Neural progenitor cell (in vitro differentiated cells): ENCODE data around the gene HNRNPH2. TPM values are rescaled to one million over a fixed set of nuclear protein-coding genes. Genes with fewer than 3 reads are reported as not detected.

Experiments
- DNase-seq: peaks from one replicate; pipeline ENCODE4 v3.0.0-alpha.2; 2016; ENCODE audit warnings: low spot score
- H2AFZ ChIP-seq: fragments of 200-600 bp; sonication (generic); replicated peaks from 2 replicates; pipeline ENCODE4 v1.6.1; 2016; ENCODE audit warnings: antibody characterized with exemption
- H3F3A ChIP-seq: fragments of 200-600 bp; sonication (generic); 2 replicates; pipeline ENCODE4 v1.6.1; 2016; ENCODE audit warnings: antibody characterized with exemption, low read depth
- H3K27ac ChIP-seq: fragments of 200-600 bp; sonication (generic); 2 replicates; pipeline ENCODE4 v1.5.1; 2016; ENCODE audit warnings: mild to moderate bottlenecking
- H3K27me3 ChIP-seq: fragments of 200-600 bp; sonication (generic); 2 replicates; pipeline ENCODE4 v1.6.1; 2016; ENCODE audit warnings: mild to moderate bottlenecking, moderate library complexity
- H3K36me3 ChIP-seq: fragments of 200-600 bp; sonication (generic); 2 replicates; pipeline ENCODE4 v1.5.1; 2016
- H3K4me1 ChIP-seq: fragments of 200-600 bp; sonication (generic); 2 replicates; pipeline ENCODE4 v1.6.1; 2016; ENCODE audit warnings: mixed run types
- H3K4me2 ChIP-seq: fragments of 200-600 bp; sonication (generic); 2 replicates; pipeline ENCODE4 v1.6.1; 2016
- H3K4me3 ChIP-seq: fragments of 200-600 bp; sonication (generic); 2 replicates; pipeline ENCODE4 v1.5.1; 2016
- H3K79me2 ChIP-seq: fragments of 200-600 bp; sonication (generic); 2 replicates; pipeline ENCODE4 v1.6.1; 2016; ENCODE audit warnings: low read depth
- H3K9ac ChIP-seq: fragments of 200-600 bp; sonication (generic); 2 replicates; pipeline ENCODE4 v1.6.1; 2016
- H3K9me3 ChIP-seq: fragments of 200-600 bp; sonication (generic); 2 replicates; pipeline ENCODE4 v1.5.1; 2016; ENCODE audit warnings: low read depth
- H4K20me1 ChIP-seq: fragments of 200-600 bp; sonication (generic); 2 replicates; pipeline ENCODE4 v1.6.1; 2016; ENCODE audit warnings: low read depth
- H3K27ac Mint-ChIP-seq: 3 replicates; pipeline ENCODE4 v1.8.0; 2021; ENCODE audit warnings: mixed read lengths
- H3K27me3 Mint-ChIP-seq: 2 replicates; pipeline ENCODE4 v1.8.0; 2022; ENCODE audit warnings: low read depth, mild to moderate bottlenecking, inconsistent platforms, moderate library complexity, mixed read lengths; ENCODE audit not compliant: insufficient read depth
- H3K36me3 Mint-ChIP-seq: 3 replicates; pipeline ENCODE4 v1.8.0; 2021; ENCODE audit warnings: mixed read lengths
- H3K4me1 Mint-ChIP-seq: 3 replicates; pipeline ENCODE4 v1.8.0; 2021; ENCODE audit warnings: mixed read lengths
- H3K4me3 Mint-ChIP-seq: 3 replicates; pipeline ENCODE4 v1.8.0; 2021; ENCODE audit warnings: mild to moderate bottlenecking, moderate library complexity, mixed read lengths
- H3K9me3 Mint-ChIP-seq: 3 replicates; pipeline ENCODE4 v1.8.0; 2020; ENCODE audit warnings: mixed read lengths
- EZH2 ChIP-seq: fragments of 200-600 bp; sonication (generic); IDR thresholded peaks from 2 replicates; pipeline ENCODE4 v1.6.1; 2017; ENCODE audit warnings: antibody characterized with exemption, mild to moderate bottlenecking, moderate library complexity
- EZH2phosphoT487 ChIP-seq: fragments of 200-600 bp; sonication (generic); IDR thresholded peaks from 2 replicates; pipeline ENCODE4 v1.6.1; 2017; ENCODE audit warnings: antibody characterized with exemption
- total RNA-seq: library from RNA; depleted of rRNA; stranded (reverse); fragments of >200 nt; gene quantifications from 2 replicates; pipeline ENCODE4 v1.2.3, GENCODE V29; 2015; ENCODE audit warnings: low replicate concordance
- TF ChIP-seq, protein P1 (sequence below): fragments of 200-600 bp; sonication (generic); IDR thresholded peaks from 2 replicates; pipeline ENCODE4 v1.5.1; 2017; ENCODE audit warnings: antibody characterized with exemption, mild to moderate bottlenecking

The HNRNPH2 gene
- total RNA-seq, 1 donor from 2014 or later, result 93.3 TPM

DNA sequence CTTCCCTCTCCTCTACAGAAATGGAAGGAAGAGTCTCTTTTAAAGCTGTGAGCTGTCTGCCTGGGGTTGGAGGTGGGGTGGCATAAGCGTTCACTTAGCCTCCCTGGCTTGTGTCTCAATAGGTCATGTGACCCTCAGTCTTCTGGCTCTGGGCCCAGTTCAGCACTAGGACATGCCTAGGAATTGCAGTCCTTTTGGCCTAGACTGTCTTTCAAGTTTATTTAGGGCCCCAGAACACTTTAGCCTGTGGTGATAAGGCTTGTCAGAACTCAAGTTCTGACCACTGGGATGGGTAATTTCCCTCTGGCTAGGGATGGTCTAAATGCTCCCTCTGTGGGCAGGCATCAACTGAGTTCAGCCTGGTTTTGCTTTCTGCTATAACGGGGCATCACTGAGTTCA, 42.9 kb downstream of the HNRNPH2 start:
- no peak for TF ChIP-seq EZH2
- no peak for TF ChIP-seq EZH2phosphoT487
- TF ChIP-seq, protein P1, sequence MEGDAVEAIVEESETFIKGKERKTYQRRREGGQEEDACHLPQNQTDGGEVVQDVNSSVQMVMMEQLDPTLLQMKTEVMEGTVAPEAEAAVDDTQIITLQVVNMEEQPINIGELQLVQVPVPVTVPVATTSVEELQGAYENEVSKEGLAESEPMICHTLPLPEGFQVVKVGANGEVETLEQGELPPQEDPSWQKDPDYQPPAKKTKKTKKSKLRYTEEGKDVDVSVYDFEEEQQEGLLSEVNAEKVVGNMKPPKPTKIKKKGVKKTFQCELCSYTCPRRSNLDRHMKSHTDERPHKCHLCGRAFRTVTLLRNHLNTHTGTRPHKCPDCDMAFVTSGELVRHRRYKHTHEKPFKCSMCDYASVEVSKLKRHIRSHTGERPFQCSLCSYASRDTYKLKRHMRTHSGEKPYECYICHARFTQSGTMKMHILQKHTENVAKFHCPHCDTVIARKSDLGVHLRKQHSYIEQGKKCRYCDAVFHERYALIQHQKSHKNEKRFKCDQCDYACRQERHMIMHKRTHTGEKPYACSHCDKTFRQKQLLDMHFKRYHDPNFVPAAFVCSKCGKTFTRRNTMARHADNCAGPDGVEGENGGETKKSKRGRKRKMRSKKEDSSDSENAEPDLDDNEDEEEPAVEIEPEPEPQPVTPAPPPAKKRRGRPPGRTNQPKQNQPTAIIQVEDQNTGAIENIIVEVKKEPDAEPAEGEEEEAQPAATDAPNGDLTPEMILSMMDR, result no peak
- H3K9me3 ChIP-seq, result no peaks in the 10 kb centered on the region
- Mint-ChIP-seq H3K27me3 (no peaks in the 10 kb centered on the region), H3K4me3 (no peak overlapping the region), H3K27ac (no peak overlapping the region), H3K36me3 (peaks cover 12% of the 10 kb centered on the region), H3K9me3 (no peaks in the 10 kb centered on the region), H3K4me1 (no peaks in the 10 kb centered on the region)
- no peak overlapping the region for H3K4me3 ChIP-seq
- no peaks in the 10 kb centered on the region for H3F3A ChIP-seq
- no peak overlapping the region for H3K9ac ChIP-seq
- no peak overlapping the region for H2AFZ ChIP-seq
- no peak for DNase-seq
- H3K27me3 ChIP-seq, result no peaks in the 10 kb centered on the region
- H3K27ac ChIP-seq, result no peak overlapping the region
- no peak overlapping the region for H3K4me2 ChIP-seq
- no peaks in the 10 kb centered on the region for H3K4me1 ChIP-seq
- no peaks in the 10 kb centered on the region for H3K36me3 ChIP-seq
- H3K79me2 ChIP-seq, result no peaks in the 10 kb centered on the region
- H4K20me1 ChIP-seq, result no peaks in the 10 kb centered on the region

DNA sequence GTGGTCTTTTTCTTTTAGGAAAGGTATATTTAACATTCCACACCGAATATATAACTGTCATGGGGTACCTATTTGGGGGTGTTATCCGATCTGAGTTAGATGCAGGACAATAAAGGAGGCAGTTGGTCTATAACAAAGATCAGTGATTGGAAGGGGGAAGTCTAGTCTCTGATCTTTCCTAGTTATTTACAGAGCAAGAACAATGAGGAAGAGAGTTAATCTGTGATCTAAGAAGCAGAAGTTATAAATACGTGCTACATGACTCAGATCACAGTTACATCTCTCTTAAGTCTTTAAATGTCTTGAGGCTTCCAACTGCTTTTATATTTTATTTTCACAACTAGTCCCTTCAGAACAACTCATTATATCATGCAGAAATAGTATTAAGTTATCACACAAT, 44.0 kb downstream of the HNRNPH2 start:
- no peak overlapping the region for H3K27ac Mint-ChIP-seq
- Histone ChIP-seq H3K4me1 (no peaks in the 10 kb centered on the region), H3K36me3 (no peaks in the 10 kb centered on the region), H3F3A (no peaks in the 10 kb centered on the region), H4K20me1 (no peaks in the 10 kb centered on the region), H3K4me3 (no peak overlapping the region), H3K27me3 (no peaks in the 10 kb centered on the region), H2AFZ (no peak overlapping the region), H3K9me3 (no peaks in the 10 kb centered on the region), H3K9ac (no peak overlapping the region), H3K4me2 (no peak overlapping the region), H3K79me2 (no peaks in the 10 kb centered on the region), H3K27ac (no peak overlapping the region)
- H3K36me3 Mint-ChIP-seq, result peaks cover 12% of the 10 kb centered on the region
- H3K4me3 Mint-ChIP-seq, result no peak overlapping the region
- H3K9me3 Mint-ChIP-seq, result no peaks in the 10 kb centered on the region
- no peaks in the 10 kb centered on the region for H3K4me1 Mint-ChIP-seq
- TF ChIP-seq, protein P1, result no peak
- TF ChIP-seq EZH2 (no peak), EZH2phosphoT487 (no peak)
- no peaks in the 10 kb centered on the region for H3K27me3 Mint-ChIP-seq
- DNase-seq, result no peak

DNA sequence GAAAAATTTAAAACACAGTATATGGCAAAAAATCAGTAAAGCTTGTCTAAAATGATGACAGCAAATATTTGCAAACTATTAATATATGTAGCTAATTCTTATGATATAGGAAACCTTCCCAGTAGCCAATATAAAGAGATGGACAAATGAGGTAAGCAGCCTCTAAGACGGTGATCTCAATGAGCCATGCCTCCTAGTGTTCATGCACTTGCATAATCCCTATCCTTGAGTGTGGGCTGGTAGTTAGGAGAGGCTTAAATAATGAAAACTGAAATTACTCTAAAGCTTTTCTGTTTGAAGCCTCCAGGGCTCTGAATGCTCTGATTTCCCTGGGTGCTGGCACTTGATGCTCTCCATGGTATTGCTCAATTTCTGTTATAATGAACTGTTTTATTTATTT, 52.6 kb downstream of the HNRNPH2 start:
- TF ChIP-seq EZH2phosphoT487 (no peak), EZH2 (no peak)
- TF ChIP-seq, protein P1, result no peak
- Mint-ChIP-seq H3K27me3 (no peaks in the 10 kb centered on the region), H3K36me3 (peaks cover 5% of the 10 kb centered on the region), H3K4me3 (no peak overlapping the region), H3K4me1 (no peaks in the 10 kb centered on the region), H3K9me3 (peaks cover 4% of the 10 kb centered on the region), H3K27ac (no peak overlapping the region)
- Histone ChIP-seq H3K4me3 (no peak overlapping the region), H3K9me3 (no peaks in the 10 kb centered on the region), H3K36me3 (no peaks in the 10 kb centered on the region), H3F3A (no peaks in the 10 kb centered on the region), H3K4me1 (no peaks in the 10 kb centered on the region), H3K9ac (no peak overlapping the region), H3K27me3 (no peaks in the 10 kb centered on the region), H3K4me2 (no peak overlapping the region), H3K27ac (no peak overlapping the region), H3K79me2 (no peaks in the 10 kb centered on the region), H4K20me1 (no peaks in the 10 kb centered on the region), H2AFZ (no peak overlapping the region)
- DNase-seq, result no peak
